AG09319 (cell line): ENCODE results near the gene MOSMO.
"Not testable (repeated sequence)": the region's sequence is repeated elsewhere in the genome, so short reads cannot be mapped to it uniquely, and the experiment has no call there.

Source experiments
- DNase-seq: peaks from one replicate; pipeline ENCODE4 v3.0.0-alpha.2; 2010; ENCODE audit warnings: low read depth; ENCODE audit errors: extremely low read depth
- TF ChIP-seq, protein P1 (sequence below): IDR thresholded peaks from 2 replicates; pipeline ENCODE4 v1.5.1; 2011; ENCODE audit warnings: low read depth, mild to moderate bottlenecking, inconsistent platforms, low read length, moderate library complexity

The MOSMO gene

GRCh38 chr16:22027633-22028032 lies 19.7 kb downstream of the MOSMO start:
- no peak for DNase-seq
- TF ChIP-seq, protein P1, sequence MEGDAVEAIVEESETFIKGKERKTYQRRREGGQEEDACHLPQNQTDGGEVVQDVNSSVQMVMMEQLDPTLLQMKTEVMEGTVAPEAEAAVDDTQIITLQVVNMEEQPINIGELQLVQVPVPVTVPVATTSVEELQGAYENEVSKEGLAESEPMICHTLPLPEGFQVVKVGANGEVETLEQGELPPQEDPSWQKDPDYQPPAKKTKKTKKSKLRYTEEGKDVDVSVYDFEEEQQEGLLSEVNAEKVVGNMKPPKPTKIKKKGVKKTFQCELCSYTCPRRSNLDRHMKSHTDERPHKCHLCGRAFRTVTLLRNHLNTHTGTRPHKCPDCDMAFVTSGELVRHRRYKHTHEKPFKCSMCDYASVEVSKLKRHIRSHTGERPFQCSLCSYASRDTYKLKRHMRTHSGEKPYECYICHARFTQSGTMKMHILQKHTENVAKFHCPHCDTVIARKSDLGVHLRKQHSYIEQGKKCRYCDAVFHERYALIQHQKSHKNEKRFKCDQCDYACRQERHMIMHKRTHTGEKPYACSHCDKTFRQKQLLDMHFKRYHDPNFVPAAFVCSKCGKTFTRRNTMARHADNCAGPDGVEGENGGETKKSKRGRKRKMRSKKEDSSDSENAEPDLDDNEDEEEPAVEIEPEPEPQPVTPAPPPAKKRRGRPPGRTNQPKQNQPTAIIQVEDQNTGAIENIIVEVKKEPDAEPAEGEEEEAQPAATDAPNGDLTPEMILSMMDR, result no peak

DNA sequence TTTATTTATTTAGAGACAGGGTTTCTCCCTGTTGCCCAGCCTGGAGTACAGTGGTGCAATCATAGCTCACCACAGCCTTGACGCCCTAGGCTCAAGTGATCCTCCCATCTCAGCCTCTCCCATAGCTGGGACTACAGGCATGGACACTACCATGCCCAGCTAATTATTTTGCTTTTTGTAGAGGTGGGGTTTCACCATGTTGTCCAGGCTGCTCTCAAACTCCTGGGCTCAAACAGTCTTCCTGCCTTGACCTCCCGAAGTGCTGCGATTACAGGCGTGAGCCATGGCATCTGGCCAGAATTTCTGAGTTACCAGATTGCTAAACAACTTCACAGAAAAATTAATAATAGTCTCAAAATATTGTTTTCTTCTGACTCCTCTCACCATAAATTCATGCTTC lies 21.7 kb downstream of the MOSMO start:
- TF ChIP-seq, protein P1, result no peak

DNA sequence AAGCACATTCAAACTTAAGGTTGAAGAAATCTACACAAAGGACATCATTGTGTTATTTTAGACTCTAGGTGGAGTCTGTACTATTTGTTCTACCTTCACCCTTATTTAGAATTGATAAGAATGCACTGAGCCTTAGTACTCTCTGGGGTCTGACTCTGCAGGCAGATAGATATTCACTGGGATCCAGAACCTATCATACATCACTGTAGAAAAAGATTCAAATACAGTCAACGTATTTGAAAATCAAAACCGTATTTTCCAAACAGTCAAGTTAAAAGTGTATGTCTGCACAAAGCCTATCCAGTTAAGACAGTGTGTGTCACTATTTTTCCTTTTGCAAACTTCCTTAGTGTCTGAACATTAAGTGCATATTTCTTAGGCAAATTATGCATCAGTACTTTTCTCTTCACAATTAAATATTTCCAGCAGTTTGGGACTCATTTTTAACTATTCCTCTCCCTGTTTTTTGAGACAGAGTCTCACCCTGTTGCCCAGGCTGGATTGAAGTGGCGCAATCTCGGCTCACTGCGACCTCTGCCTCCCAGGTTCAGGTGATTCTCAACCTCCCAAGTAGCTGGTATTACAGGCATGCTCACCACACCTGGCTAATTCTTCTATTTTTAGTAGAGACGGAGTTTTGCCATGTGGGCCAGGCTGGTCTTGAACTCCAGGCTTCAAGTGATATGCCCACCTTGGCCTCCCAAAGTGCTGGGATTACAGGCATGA lies 22.3 kb downstream of the MOSMO start:
- TF ChIP-seq, protein P1, result no peak
- no peak for DNase-seq

More for the DNA sequence above, 21.7 kb downstream of the MOSMO start:
- DNase-seq, result no peak

DNA sequence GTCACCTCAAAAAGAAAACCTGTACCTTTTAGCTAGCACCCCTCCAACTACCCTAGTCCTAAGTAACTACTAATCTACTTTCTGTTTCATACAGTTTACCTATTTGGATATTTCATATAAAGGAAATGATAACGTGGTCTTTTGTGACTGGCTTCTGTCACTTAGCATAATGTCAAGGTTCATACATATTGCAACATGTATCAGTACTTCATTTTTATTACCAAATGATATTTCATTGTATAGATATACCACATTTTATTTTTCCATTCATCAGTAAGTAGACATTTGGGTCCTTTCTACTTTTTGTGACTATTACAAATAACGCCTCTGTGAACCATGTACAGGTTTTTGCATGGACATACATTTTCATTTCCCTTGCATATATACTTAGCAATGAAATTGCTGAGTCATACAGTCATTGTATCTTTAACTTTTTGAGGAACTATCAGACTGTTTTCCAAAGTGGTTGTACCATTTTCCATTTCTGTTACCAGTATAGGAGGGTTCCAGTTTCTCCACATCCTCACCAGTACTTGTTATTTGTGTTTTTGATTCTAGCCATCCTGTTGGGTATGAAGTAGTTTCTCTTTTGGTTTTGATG lies 23.7 kb downstream of the MOSMO start:
- TF ChIP-seq, protein P1, result no peak
- no peak for DNase-seq

DNA sequence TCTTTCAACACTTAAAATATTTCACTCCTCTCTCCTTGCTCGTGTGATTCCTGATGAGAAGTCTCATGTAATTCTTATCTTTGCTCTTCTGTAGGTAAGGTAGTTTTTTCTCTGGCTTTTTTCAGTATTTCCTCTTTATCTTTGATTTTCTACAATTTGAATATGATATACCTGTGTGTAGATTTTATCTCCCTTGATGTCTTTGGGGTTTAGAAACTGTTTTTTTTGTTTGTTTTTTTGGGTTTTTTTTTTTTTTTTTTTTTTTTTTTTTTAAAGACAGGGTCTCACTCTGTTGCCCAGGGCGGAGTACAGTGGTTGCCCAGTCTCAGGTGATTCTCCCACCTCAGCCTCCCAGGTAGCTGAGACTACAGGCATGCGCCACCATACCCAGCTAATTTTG lies 26.6 kb downstream of the MOSMO start:
- TF ChIP-seq, protein P1, result no peak
- no peak for DNase-seq

GRCh38 chr16:22035153-22035552 lies 27.2 kb downstream of the MOSMO start:
- TF ChIP-seq, protein P1, result no peak
- DNase-seq, result no peak

GRCh38 chr16:22043882-22044281 lies 36.0 kb downstream of the MOSMO start:
- DNase-seq, result not testable (repeated sequence)

DNA sequence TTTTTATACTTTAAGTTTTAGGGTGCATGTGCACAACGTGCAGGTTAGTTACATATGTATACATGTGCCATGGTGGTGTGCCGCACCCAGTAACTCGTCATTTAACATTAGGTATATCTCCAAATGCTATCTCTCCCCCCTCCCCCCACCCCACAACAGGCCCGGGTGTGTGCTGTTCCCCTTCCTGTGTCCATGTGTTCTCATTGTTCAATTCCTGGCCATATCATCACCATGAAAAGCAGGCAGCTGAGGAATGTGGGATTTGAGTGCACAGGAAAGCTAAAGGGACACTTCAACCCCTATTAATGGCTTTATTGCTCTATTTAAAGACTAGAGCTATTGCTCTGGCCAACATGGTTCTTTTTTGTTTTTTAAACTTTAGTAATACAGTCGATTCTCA lies 38.0 kb downstream of the MOSMO start:
- DNase-seq, result not testable (repeated sequence)
